WTC11 (cell line): ENCODE measurements around the gene TMEM245.

Experiments
- CREM ChIP-seq: sonication (generic); formaldehyde crosslinking; IDR thresholded peaks from 2 replicates; pipeline ENCODE4 v1.8.1; 2022; ENCODE audit warnings: mild to moderate bottlenecking, missing genetic modification reagents, moderate library complexity
- CTCF ChIP-seq: fragments of 200-600 bp; IDR thresholded peaks from 2 replicates; pipeline ENCODE4 v1.8.0; 2022; ENCODE audit warnings: antibody characterized with exemption
- IRF2 ChIP-seq: sonication (generic); formaldehyde crosslinking; IDR thresholded peaks from 2 replicates; pipeline ENCODE4 v1.8.0; 2022; ENCODE audit warnings: low read depth, missing genetic modification reagents, borderline replicate concordance
- RELA ChIP-seq: sonication (generic); formaldehyde crosslinking; IDR thresholded peaks from 2 replicates; pipeline ENCODE4 v1.8.1; 2022; ENCODE audit warnings: missing genetic modification reagents, mild to moderate bottlenecking, borderline replicate concordance
- SP1 ChIP-seq: sonication (generic); formaldehyde crosslinking; conservative IDR thresholded peaks from 2 replicates; pipeline ENCODE4 v1.8.1; 2022; ENCODE audit warnings: missing genetic modification reagents
- TF ChIP-seq, protein P1 (sequence below): sonication (generic); formaldehyde crosslinking; IDR thresholded peaks from 2 replicates; pipeline ENCODE4 v1.8.0; 2022; ENCODE audit warnings: mild to moderate bottlenecking, missing genetic modification reagents

DNA sequence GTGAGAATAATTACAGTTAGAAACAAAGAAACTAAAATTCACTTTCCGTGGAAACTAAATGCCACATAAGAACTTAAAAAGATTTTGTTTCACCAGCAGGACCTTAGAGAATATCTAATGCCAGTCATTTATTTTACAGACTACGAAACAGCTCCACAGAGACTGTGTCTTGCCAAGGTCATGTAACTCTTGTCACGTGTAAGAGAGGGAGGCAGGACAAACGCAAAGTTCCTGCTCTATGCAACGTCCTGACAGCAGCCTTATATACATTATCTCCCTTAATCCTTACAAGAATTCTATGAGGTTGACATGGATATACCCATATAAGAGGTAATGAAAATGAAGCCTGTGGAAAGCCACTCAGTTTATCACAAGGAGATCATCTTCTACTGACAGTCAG is 145.9 kb downstream of the TMEM245 start:
- no peak for TF ChIP-seq CTCF
- no peak for TF ChIP-seq IRF2 (CRISPR knock-in tag)
- TF ChIP-seq, protein P1, sequence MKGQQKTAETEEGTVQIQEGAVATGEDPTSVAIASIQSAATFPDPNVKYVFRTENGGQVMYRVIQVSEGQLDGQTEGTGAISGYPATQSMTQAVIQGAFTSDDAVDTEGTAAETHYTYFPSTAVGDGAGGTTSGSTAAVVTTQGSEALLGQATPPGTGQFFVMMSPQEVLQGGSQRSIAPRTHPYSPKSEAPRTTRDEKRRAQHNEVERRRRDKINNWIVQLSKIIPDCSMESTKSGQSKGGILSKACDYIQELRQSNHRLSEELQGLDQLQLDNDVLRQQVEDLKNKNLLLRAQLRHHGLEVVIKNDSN (CRISPR knock-in tag) = no peak
- TF ChIP-seq RELA = no peak
- TF ChIP-seq SP1 (CRISPR knock-in tag) = no peak
- TF ChIP-seq CREM (CRISPR knock-in tag) = no peak
